ENCODE data around the gene PRSS56.

- TF ChIP-seq CTCF (IDR thresholded peaks at IDR 0.05): no peak
- no peak for TF ChIP-seq POLR2AphosphoS5 (IDR thresholded peaks at IDR 0.05; ENCODE audit: low read depth, low read length)
- TF ChIP-seq TCF7L2 (IDR thresholded peaks at IDR 0.05; ENCODE audit: low read depth, low read length): no peak
These were observed 20.4 kb downstream of the PRSS56 start for GRCh38 chr2:232540441-232541041.
